ENCODE results near the gene DSE. TPM values are rescaled to one million over a fixed set of nuclear protein-coding genes. Genes with fewer than 3 reads are reported as not detected.

The DSE gene
- total RNA-seq, 2 donors from 2014 or later: 5.0 to 9.3 TPM

- TF ChIP-seq CTCF (IDR thresholded peaks at IDR 0.05): no peak
- Histone ChIP-seq H3K27me3 (no peaks in the 10 kb centered on the region), H3K36me3 (no peaks in the 10 kb centered on the region), H3K9ac (ENCODE audit: low read depth in 2 of 2, low read length in 2 of 2) (no peak overlapping the region), H3K9me3 (no peaks in the 10 kb centered on the region), H3K4me1 (no peaks in the 10 kb centered on the region), H3K27ac (no peak overlapping the region), H3K4me3 (no peak overlapping the region)
- intact Hi-C loops (cut with DNase I): no loop called here
- DNase-seq: no peak
Measured at GRCh38 chr6:116420341-116420740, 49.6 kb downstream of the DSE start.

GRCh38 chr6:116422238-116422637 is 51.5 kb downstream of the DSE start:
- no peak for TF ChIP-seq CTCF (IDR thresholded peaks at IDR 0.05)
- no peak for DNase-seq
- no peaks in the 10 kb centered on the region for H3K9me3 ChIP-seq
- no peaks in the 10 kb centered on the region for H3K4me1 ChIP-seq
- H3K9ac ChIP-seq (ENCODE audit: low read depth in 2 of 2, low read length in 2 of 2): no peak overlapping the region
- intact Hi-C loops (cut with DNase I): no loop called here
- H3K4me3 ChIP-seq: no peak overlapping the region
- no peaks in the 10 kb centered on the region for H3K36me3 ChIP-seq
- H3K27me3 ChIP-seq: no peaks in the 10 kb centered on the region
- H3K27ac ChIP-seq: no peak overlapping the region

GRCh38 chr6:116424001-116424400 is 53.3 kb downstream of the DSE start:
- Histone ChIP-seq H3K4me3 (no peak overlapping the region), H3K9me3 (no peaks in the 10 kb centered on the region), H3K36me3 (no peaks in the 10 kb centered on the region), H3K9ac (ENCODE audit: low read depth in 2 of 2, low read length in 2 of 2) (no peak overlapping the region), H3K4me1 (no peaks in the 10 kb centered on the region), H3K27ac (no peak overlapping the region), H3K27me3 (no peaks in the 10 kb centered on the region)
- TF ChIP-seq CTCF (IDR thresholded peaks at IDR 0.05): no peak
- intact Hi-C loops (cut with DNase I): no loop called here
- no peak for DNase-seq

GRCh38 chr6:116426551-116426950 is 55.8 kb downstream of the DSE start:
- Histone ChIP-seq H3K4me3 (no peak overlapping the region), H3K9ac (ENCODE audit: low read depth in 2 of 2, low read length in 2 of 2) (no peak overlapping the region), H3K36me3 (no peaks in the 10 kb centered on the region), H3K27me3 (no peaks in the 10 kb centered on the region), H3K27ac (no peak overlapping the region), H3K9me3 (no peaks in the 10 kb centered on the region), H3K4me1 (no peaks in the 10 kb centered on the region)
- intact Hi-C loops (cut with DNase I): no loop called here
- no peak for TF ChIP-seq CTCF (IDR thresholded peaks at IDR 0.05)
- no peak for DNase-seq

GRCh38 chr6:116429111-116429510 is 58.4 kb downstream of the DSE start:
- intact Hi-C loops (cut with DNase I): no loop called here
- Histone ChIP-seq H3K36me3 (no peaks in the 10 kb centered on the region), H3K4me3 (no peak overlapping the region), H3K9ac (ENCODE audit: low read depth in 2 of 2, low read length in 2 of 2) (no peak overlapping the region), H3K27ac (no peak overlapping the region), H3K9me3 (no peaks in the 10 kb centered on the region), H3K4me1 (no peaks in the 10 kb centered on the region), H3K27me3 (no peaks in the 10 kb centered on the region)
- no peak for DNase-seq
- TF ChIP-seq CTCF (IDR thresholded peaks at IDR 0.05): no peak

GRCh38 chr6:116430860-116431259 is 60.1 kb downstream of the DSE start:
- no peak for DNase-seq
- Histone ChIP-seq H3K4me1 (no peaks in the 10 kb centered on the region), H3K9ac (ENCODE audit: low read depth in 2 of 2, low read length in 2 of 2) (no peak overlapping the region), H3K27me3 (no peaks in the 10 kb centered on the region), H3K36me3 (no peaks in the 10 kb centered on the region), H3K27ac (no peak overlapping the region), H3K4me3 (no peak overlapping the region), H3K9me3 (no peaks in the 10 kb centered on the region)
- TF ChIP-seq CTCF (IDR thresholded peaks at IDR 0.05): no peak
- intact Hi-C loops (cut with DNase I): no loop called here
